Ishikawa (cell line): ENCODE data around the gene SCN7A.

Source experiments
- CEBPB ChIP-seq: IDR thresholded peaks from 2 replicates; pipeline ENCODE4 v1.6.1; 2012
- CREB1 ChIP-seq: IDR thresholded peaks from 2 replicates; pipeline ENCODE4 v1.6.1; 2012; ENCODE audit warnings: low read depth
- EGR1 ChIP-seq: IDR thresholded peaks from 2 replicates; pipeline ENCODE4 v1.6.1; 2012
- EP300 ChIP-seq: IDR thresholded peaks from 2 replicates; pipeline ENCODE4 v1.6.1; 2012; ENCODE audit warnings: borderline replicate concordance
- FOXM1 ChIP-seq: IDR thresholded peaks from 2 replicates; pipeline ENCODE4 v1.6.1; 2012; ENCODE audit warnings: low read depth, borderline replicate concordance
- MAX ChIP-seq: IDR thresholded peaks from 2 replicates; pipeline ENCODE4 v1.6.1; 2012
- RAD21 ChIP-seq: IDR thresholded peaks from 2 replicates; pipeline ENCODE4 v1.6.1; 2012; ENCODE audit warnings: low read depth
- TAF1 ChIP-seq: IDR thresholded peaks from 2 replicates; pipeline ENCODE4 v1.6.1; 2012; ENCODE audit warnings: low read depth, mild to moderate bottlenecking
- TCF12 ChIP-seq: IDR thresholded peaks from 2 replicates; pipeline ENCODE4 v1.6.1; 2012; ENCODE audit warnings: low read depth
- YY1 ChIP-seq: IDR thresholded peaks from 2 replicates; pipeline ENCODE4 v1.6.1; 2012; ENCODE audit warnings: low read depth
- ZBTB7A ChIP-seq: IDR thresholded peaks from 2 replicates; pipeline ENCODE4 v1.6.1; 2012; ENCODE audit warnings: low read depth
- TF ChIP-seq, protein P1 (sequence below): IDR thresholded peaks from 2 replicates; pipeline ENCODE4 v1.6.1; 2012; ENCODE audit warnings: low read depth, mild to moderate bottlenecking

GRCh38 chr2:166380615-166381014 lies 113.4 kb downstream of the SCN7A start:
- TF ChIP-seq TCF12 (no peak), EGR1 (no peak), CEBPB (no peak), FOXM1 (no peak), MAX (no peak), TAF1 (no peak), EP300 (no peak), YY1 (no peak), RAD21 (no peak), ZBTB7A (no peak), CREB1 (no peak)
- TF ChIP-seq, protein P1, sequence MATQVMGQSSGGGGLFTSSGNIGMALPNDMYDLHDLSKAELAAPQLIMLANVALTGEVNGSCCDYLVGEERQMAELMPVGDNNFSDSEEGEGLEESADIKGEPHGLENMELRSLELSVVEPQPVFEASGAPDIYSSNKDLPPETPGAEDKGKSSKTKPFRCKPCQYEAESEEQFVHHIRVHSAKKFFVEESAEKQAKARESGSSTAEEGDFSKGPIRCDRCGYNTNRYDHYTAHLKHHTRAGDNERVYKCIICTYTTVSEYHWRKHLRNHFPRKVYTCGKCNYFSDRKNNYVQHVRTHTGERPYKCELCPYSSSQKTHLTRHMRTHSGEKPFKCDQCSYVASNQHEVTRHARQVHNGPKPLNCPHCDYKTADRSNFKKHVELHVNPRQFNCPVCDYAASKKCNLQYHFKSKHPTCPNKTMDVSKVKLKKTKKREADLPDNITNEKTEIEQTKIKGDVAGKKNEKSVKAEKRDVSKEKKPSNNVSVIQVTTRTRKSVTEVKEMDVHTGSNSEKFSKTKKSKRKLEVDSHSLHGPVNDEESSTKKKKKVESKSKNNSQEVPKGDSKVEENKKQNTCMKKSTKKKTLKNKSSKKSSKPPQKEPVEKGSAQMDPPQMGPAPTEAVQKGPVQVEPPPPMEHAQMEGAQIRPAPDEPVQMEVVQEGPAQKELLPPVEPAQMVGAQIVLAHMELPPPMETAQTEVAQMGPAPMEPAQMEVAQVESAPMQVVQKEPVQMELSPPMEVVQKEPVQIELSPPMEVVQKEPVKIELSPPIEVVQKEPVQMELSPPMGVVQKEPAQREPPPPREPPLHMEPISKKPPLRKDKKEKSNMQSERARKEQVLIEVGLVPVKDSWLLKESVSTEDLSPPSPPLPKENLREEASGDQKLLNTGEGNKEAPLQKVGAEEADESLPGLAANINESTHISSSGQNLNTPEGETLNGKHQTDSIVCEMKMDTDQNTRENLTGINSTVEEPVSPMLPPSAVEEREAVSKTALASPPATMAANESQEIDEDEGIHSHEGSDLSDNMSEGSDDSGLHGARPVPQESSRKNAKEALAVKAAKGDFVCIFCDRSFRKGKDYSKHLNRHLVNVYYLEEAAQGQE, result no peak
